Measurements from ENCODE around the gene NUP210.

Gene NUP210

GRCh38 chr3:13349823-13350222, 70.3 kb downstream of the NUP210 start:
- peaks cover 100% of the 10 kb centered on the region for H3K4me1 ChIP-seq (ENCODE audit: insufficient read depth, low read length)
- H3K27me3 ChIP-seq (ENCODE audit: insufficient read depth, low read length, poor library complexity), result no peaks in the 10 kb centered on the region
- H3K4me2 ChIP-seq (ENCODE audit: insufficient read depth, low read length), result peak overlapping the region; percentile 60
- no peak for TF ChIP-seq EZH2 (IDR thresholded peaks at IDR 0.05; ENCODE audit: borderline replicate concordance, low read depth, low read length, severe bottlenecking)
- H2AFZ ChIP-seq (ENCODE audit: low read depth, low read length), result no peak overlapping the region
- H3K4me3 ChIP-seq (ENCODE audit: low read depth in 1 of 2, low read length in 2 of 2), result peak overlapping the region in 1 of 2 experiments; percentile 45; a peak in 2 of 4 replicates
- H3K9ac ChIP-seq (ENCODE audit: low read depth, low read length), result peak overlapping the region; percentile 60
- peaks cover 10% of the 10 kb centered on the region; the same call in 1 of the 2 replicates for H4K20me1 ChIP-seq (ENCODE audit: insufficient read depth, low read length)
- H3K9me3 ChIP-seq (ENCODE audit: insufficient read depth, low read length, severe bottlenecking), result no peaks in the 10 kb centered on the region
- H3K36me3 ChIP-seq (ENCODE audit: insufficient read depth, low read length), result peaks cover 80% of the 10 kb centered on the region
- peaks cover 28% of the 10 kb centered on the region for H3K79me2 ChIP-seq (ENCODE audit: insufficient read depth, low read length)
- ATAC-seq (ENCODE audit: insufficient read depth, low read depth) (no peak), DNase-seq (no peak)
- peak overlapping the region; percentile 96 for H3K27ac ChIP-seq (ENCODE audit: low read length)

GRCh38 chr3:13348661-13349396, 71.3 kb downstream of the NUP210 start:
- Histone ChIP-seq H3K4me2 (ENCODE audit: insufficient read depth, low read length) (peak overlapping the region; percentile 60), H3K4me3 (ENCODE audit: low read depth in 1 of 2, low read length in 2 of 2) (peak overlapping the region in 1 of 2 experiments; percentile 45; a peak in 2 of 4 replicates), H3K79me2 (ENCODE audit: insufficient read depth, low read length) (peaks cover 25% of the 10 kb centered on the region), H3K27me3 (ENCODE audit: insufficient read depth, low read length, poor library complexity) (no peaks in the 10 kb centered on the region), H4K20me1 (ENCODE audit: insufficient read depth, low read length) (0 out of 2 replicates have a peak, but pooled peaks cover 2% of the 10 kb centered on the region), H3K9ac (ENCODE audit: low read depth, low read length) (peak overlapping the region; percentile 60), H3K27ac (ENCODE audit: low read length) (peak overlapping the region; percentile 96), H3K36me3 (ENCODE audit: insufficient read depth, low read length) (peaks cover 73% of the 10 kb centered on the region), H2AFZ (ENCODE audit: low read depth, low read length) (no peak overlapping the region), H3K9me3 (ENCODE audit: insufficient read depth, low read length, severe bottlenecking) (no peaks in the 10 kb centered on the region), H3K4me1 (ENCODE audit: insufficient read depth, low read length) (peaks cover 100% of the 10 kb centered on the region)
- ATAC-seq (ENCODE audit: insufficient read depth, low read depth), result peak; percentile 54
- TF ChIP-seq EZH2 (IDR thresholded peaks at IDR 0.05; ENCODE audit: borderline replicate concordance, low read depth, low read length, severe bottlenecking), result no peak
- TF ChIP-seq, protein P1, sequence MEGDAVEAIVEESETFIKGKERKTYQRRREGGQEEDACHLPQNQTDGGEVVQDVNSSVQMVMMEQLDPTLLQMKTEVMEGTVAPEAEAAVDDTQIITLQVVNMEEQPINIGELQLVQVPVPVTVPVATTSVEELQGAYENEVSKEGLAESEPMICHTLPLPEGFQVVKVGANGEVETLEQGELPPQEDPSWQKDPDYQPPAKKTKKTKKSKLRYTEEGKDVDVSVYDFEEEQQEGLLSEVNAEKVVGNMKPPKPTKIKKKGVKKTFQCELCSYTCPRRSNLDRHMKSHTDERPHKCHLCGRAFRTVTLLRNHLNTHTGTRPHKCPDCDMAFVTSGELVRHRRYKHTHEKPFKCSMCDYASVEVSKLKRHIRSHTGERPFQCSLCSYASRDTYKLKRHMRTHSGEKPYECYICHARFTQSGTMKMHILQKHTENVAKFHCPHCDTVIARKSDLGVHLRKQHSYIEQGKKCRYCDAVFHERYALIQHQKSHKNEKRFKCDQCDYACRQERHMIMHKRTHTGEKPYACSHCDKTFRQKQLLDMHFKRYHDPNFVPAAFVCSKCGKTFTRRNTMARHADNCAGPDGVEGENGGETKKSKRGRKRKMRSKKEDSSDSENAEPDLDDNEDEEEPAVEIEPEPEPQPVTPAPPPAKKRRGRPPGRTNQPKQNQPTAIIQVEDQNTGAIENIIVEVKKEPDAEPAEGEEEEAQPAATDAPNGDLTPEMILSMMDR (IDR thresholded peaks at IDR 0.05; ENCODE audit: borderline replicate concordance, extremely low read depth, low read length, poor library complexity, severe bottlenecking), result no peak
- DNase-seq, result peak; percentile 94

GRCh38 chr3:13348100-13348499, 72.0 kb downstream of the NUP210 start:
- ATAC-seq (ENCODE audit: insufficient read depth, low read depth) (no peak), DNase-seq (no peak)
- peak overlapping the region; percentile 96 for H3K27ac ChIP-seq (ENCODE audit: low read length)
- H3K27me3 ChIP-seq (ENCODE audit: insufficient read depth, low read length, poor library complexity), result no peaks in the 10 kb centered on the region
- peaks cover 25% of the 10 kb centered on the region for H3K79me2 ChIP-seq (ENCODE audit: insufficient read depth, low read length)
- H4K20me1 ChIP-seq (ENCODE audit: insufficient read depth, low read length), result 0 out of 2 replicates have a peak, but pooled peaks cover 2% of the 10 kb centered on the region
- peak overlapping the region in 1 of 2 experiments; percentile 19; a peak in 1 of 4 replicates for H3K4me3 ChIP-seq (ENCODE audit: low read depth in 1 of 2, low read length in 2 of 2)
- TF ChIP-seq, protein P1 (IDR thresholded peaks at IDR 0.05; ENCODE audit: borderline replicate concordance, extremely low read depth, low read length, poor library complexity, severe bottlenecking), result no peak
- no peak for TF ChIP-seq EZH2 (IDR thresholded peaks at IDR 0.05; ENCODE audit: borderline replicate concordance, low read depth, low read length, severe bottlenecking)
- H3K4me2 ChIP-seq (ENCODE audit: insufficient read depth, low read length), result peak overlapping the region; percentile 53
- peaks cover 69% of the 10 kb centered on the region for H3K36me3 ChIP-seq (ENCODE audit: insufficient read depth, low read length)
- H3K4me1 ChIP-seq (ENCODE audit: insufficient read depth, low read length), result peaks cover 100% of the 10 kb centered on the region
- peak overlapping the region; percentile 60 for H3K9ac ChIP-seq (ENCODE audit: low read depth, low read length)
- H2AFZ ChIP-seq (ENCODE audit: low read depth, low read length), result no peak overlapping the region
- no peaks in the 10 kb centered on the region for H3K9me3 ChIP-seq (ENCODE audit: insufficient read depth, low read length, severe bottlenecking)

GRCh38 chr3:13347390-13347950, 72.7 kb downstream of the NUP210 start:
- ATAC-seq (ENCODE audit: insufficient read depth, low read depth) (peak; percentile 28), DNase-seq (peak; percentile 83)
- H4K20me1 ChIP-seq (ENCODE audit: insufficient read depth, low read length), result 0 out of 2 replicates have a peak, but pooled peaks cover 2% of the 10 kb centered on the region
- H3K4me2 ChIP-seq (ENCODE audit: insufficient read depth, low read length), result peak overlapping the region; percentile 53
- H3K4me3 ChIP-seq (ENCODE audit: low read depth in 1 of 2, low read length in 2 of 2), result peak overlapping the region in 1 of 2 experiments; percentile 26; a peak in 1 of 4 replicates
- H3K27ac ChIP-seq (ENCODE audit: low read length), result peak overlapping the region; percentile 96
- TF ChIP-seq EZH2 (IDR thresholded peaks at IDR 0.05; ENCODE audit: borderline replicate concordance, low read depth, low read length, severe bottlenecking), result no peak
- TF ChIP-seq, protein P1 (IDR thresholded peaks at IDR 0.05; ENCODE audit: borderline replicate concordance, extremely low read depth, low read length, poor library complexity, severe bottlenecking), result no peak
- no peaks in the 10 kb centered on the region for H3K27me3 ChIP-seq (ENCODE audit: insufficient read depth, low read length, poor library complexity)
- H3K9ac ChIP-seq (ENCODE audit: low read depth, low read length), result peak overlapping the region; percentile 60
- peaks cover 69% of the 10 kb centered on the region for H3K36me3 ChIP-seq (ENCODE audit: insufficient read depth, low read length)
- peaks cover 100% of the 10 kb centered on the region for H3K4me1 ChIP-seq (ENCODE audit: insufficient read depth, low read length)
- no peak overlapping the region for H2AFZ ChIP-seq (ENCODE audit: low read depth, low read length)
- no peaks in the 10 kb centered on the region for H3K9me3 ChIP-seq (ENCODE audit: insufficient read depth, low read length, severe bottlenecking)
- H3K79me2 ChIP-seq (ENCODE audit: insufficient read depth, low read length), result peaks cover 26% of the 10 kb centered on the region
